ENCODE data around the gene MEI4. TPM values are rescaled to one million over a fixed set of nuclear protein-coding genes. Genes with fewer than 3 reads are reported as not detected.
"Not testable (repeated sequence)": the region's sequence is repeated elsewhere in the genome, so short reads cannot be mapped to it uniquely, and the experiment has no call there.

The MEI4 gene
- total RNA-seq, 2 experiments from 2014 or later, result not detected

- POLR2A ChIA-PET, result no interaction called here
- ATAC-seq (ENCODE audit: low read depth), result no peak
- no peak overlapping the region for H3K27ac Mint-ChIP-seq
These were observed 159.5 kb downstream of the MEI4 start for GRCh38 chr6:77812304-77812703.

GRCh38 chr6:77813090-77813489 is 160.3 kb downstream of the MEI4 start:
- POLR2A ChIA-PET, result no interaction called here
- Mint-ChIP-seq H3K9me3 (peaks cover 3% of the 10 kb centered on the region), H3K4me3 (no peak overlapping the region), H3K27me3 (no peaks in the 10 kb centered on the region), H3K36me3 (no peaks in the 10 kb centered on the region), H3K4me1 (no peaks in the 10 kb centered on the region), H3K27ac (no peak overlapping the region)
- DNase-seq (no peak), ATAC-seq (ENCODE audit: low read depth) (no peak)

More at GRCh38 chr6:77812304-77812703, 159.5 kb downstream of the MEI4 start:
- H3K36me3 Mint-ChIP-seq, result no peaks in the 10 kb centered on the region
- no peaks in the 10 kb centered on the region for H3K27me3 Mint-ChIP-seq
- H3K4me1 Mint-ChIP-seq, result no peaks in the 10 kb centered on the region
- H3K4me3 Mint-ChIP-seq, result no peak overlapping the region
- H3K9me3 Mint-ChIP-seq, result peaks cover 1% of the 10 kb centered on the region
- DNase-seq, result no peak

- no peaks in the 10 kb centered on the region for H3K4me1 Mint-ChIP-seq
- POLR2A ChIA-PET, result no interaction called here
These were observed 161.3 kb downstream of the MEI4 start for GRCh38 chr6:77814119-77814518.

GRCh38 chr6:77815531-77815930 is 162.7 kb downstream of the MEI4 start:
- Mint-ChIP-seq H3K27ac (no peak overlapping the region), H3K4me3 (no peak overlapping the region), H3K36me3 (no peaks in the 10 kb centered on the region), H3K9me3 (peaks cover 3% of the 10 kb centered on the region), H3K4me1 (no peaks in the 10 kb centered on the region), H3K27me3 (no peaks in the 10 kb centered on the region)
- ATAC-seq (ENCODE audit: low read depth) (no peak), DNase-seq (no peak)
- POLR2A ChIA-PET, result no interaction called here

More at GRCh38 chr6:77814119-77814518, 161.3 kb downstream of the MEI4 start:
- ATAC-seq (ENCODE audit: low read depth) (no peak), DNase-seq (no peak)
- Mint-ChIP-seq H3K9me3 (peaks cover 3% of the 10 kb centered on the region), H3K4me3 (no peak overlapping the region), H3K27ac (no peak overlapping the region), H3K36me3 (no peaks in the 10 kb centered on the region), H3K27me3 (no peaks in the 10 kb centered on the region)

- no peaks in the 10 kb centered on the region for H3K4me1 Mint-ChIP-seq
These were observed 164.0 kb downstream of the MEI4 start for GRCh38 chr6:77816766-77817270.

GRCh38 chr6:77822265-77822664 is 169.4 kb downstream of the MEI4 start:
- Mint-ChIP-seq H3K36me3 (no peaks in the 10 kb centered on the region), H3K27me3 (no peaks in the 10 kb centered on the region), H3K9me3 (peaks cover 3% of the 10 kb centered on the region), H3K4me3 (no peak overlapping the region), H3K4me1 (no peaks in the 10 kb centered on the region), H3K27ac (no peak overlapping the region)
- POLR2A ChIA-PET, result no interaction called here
- DNase-seq (no peak), ATAC-seq (ENCODE audit: low read depth) (no peak)

More at GRCh38 chr6:77816766-77817270, 164.0 kb downstream of the MEI4 start:
- ATAC-seq (ENCODE audit: low read depth) (no peak), DNase-seq (no peak)
- H3K27ac Mint-ChIP-seq, result no peak overlapping the region
- POLR2A ChIA-PET, result no interaction called here
- peaks cover 3% of the 10 kb centered on the region for H3K9me3 Mint-ChIP-seq
- H3K4me3 Mint-ChIP-seq, result no peak overlapping the region
- H3K27me3 Mint-ChIP-seq, result no peaks in the 10 kb centered on the region
- no peaks in the 10 kb centered on the region for H3K36me3 Mint-ChIP-seq

- POLR2A ChIA-PET, result no interaction called here
- Mint-ChIP-seq H3K27ac (no peak overlapping the region), H3K9me3 (peaks cover 2% of the 10 kb centered on the region), H3K4me1 (no peaks in the 10 kb centered on the region), H3K36me3 (no peaks in the 10 kb centered on the region), H3K27me3 (no peaks in the 10 kb centered on the region), H3K4me3 (no peak overlapping the region)
- ATAC-seq (ENCODE audit: low read depth) (no peak), DNase-seq (no peak)
These were observed 172.4 kb downstream of the MEI4 start for GRCh38 chr6:77825204-77825603.

GRCh38 chr6:77829736-77830135 is 176.9 kb downstream of the MEI4 start:
- H3K4me1 Mint-ChIP-seq, result no peaks in the 10 kb centered on the region
- DNase-seq (no peak), ATAC-seq (ENCODE audit: low read depth) (no peak)
- POLR2A ChIA-PET, result no interaction called here
- no peaks in the 10 kb centered on the region for H3K9me3 Mint-ChIP-seq
- H3K4me3 Mint-ChIP-seq, result no peak overlapping the region
- no peaks in the 10 kb centered on the region for H3K36me3 Mint-ChIP-seq
- H3K27me3 Mint-ChIP-seq, result no peaks in the 10 kb centered on the region
- H3K27ac Mint-ChIP-seq, result no peak overlapping the region

- H3K4me1 Mint-ChIP-seq; POLR2A ChIA-PET; H3K27me3 Mint-ChIP-seq; ATAC-seq (ENCODE audit: low read depth); H3K27ac Mint-ChIP-seq; H3K9me3 Mint-ChIP-seq; H3K4me3 Mint-ChIP-seq; DNase-seq; H3K36me3 Mint-ChIP-seq: not testable (repeated sequence)
These were observed 180.9 kb downstream of the MEI4 start for GRCh38 chr6:77833749-77834148.

GRCh38 chr6:77834591-77834996 is 181.8 kb downstream of the MEI4 start:
- POLR2A ChIA-PET, result no interaction called here
- Mint-ChIP-seq H3K27me3 (no peaks in the 10 kb centered on the region), H3K36me3 (no peaks in the 10 kb centered on the region), H3K27ac (no peak overlapping the region), H3K9me3 (no peaks in the 10 kb centered on the region), H3K4me3 (no peak overlapping the region), H3K4me1 (no peaks in the 10 kb centered on the region)
- ATAC-seq (ENCODE audit: low read depth), result no peak
- no peak for DNase-seq

GRCh38 chr6:77837034-77837784 is 184.4 kb downstream of the MEI4 start:
- Mint-ChIP-seq H3K4me1 (no peaks in the 10 kb centered on the region), H3K9me3 (no peaks in the 10 kb centered on the region), H3K27ac (no peak overlapping the region), H3K27me3 (no peaks in the 10 kb centered on the region), H3K4me3 (no peak overlapping the region), H3K36me3 (no peaks in the 10 kb centered on the region)
- no peak for DNase-seq
- no peak for ATAC-seq (ENCODE audit: low read depth)
- POLR2A ChIA-PET, result no interaction called here

GRCh38 chr6:77839292-77839691 is 186.5 kb downstream of the MEI4 start:
- DNase-seq (no peak), ATAC-seq (ENCODE audit: low read depth) (no peak)
- no peaks in the 10 kb centered on the region for H3K27me3 Mint-ChIP-seq
- H3K36me3 Mint-ChIP-seq, result no peaks in the 10 kb centered on the region
- no peak overlapping the region for H3K27ac Mint-ChIP-seq
- POLR2A ChIA-PET, result no interaction called here
- H3K4me3 Mint-ChIP-seq, result no peak overlapping the region
- H3K9me3 Mint-ChIP-seq, result no peaks in the 10 kb centered on the region
- H3K4me1 Mint-ChIP-seq, result no peaks in the 10 kb centered on the region

- Mint-ChIP-seq H3K9me3 (no peaks in the 10 kb centered on the region), H3K4me3 (no peak overlapping the region), H3K27me3 (no peaks in the 10 kb centered on the region), H3K4me1 (no peaks in the 10 kb centered on the region), H3K36me3 (no peaks in the 10 kb centered on the region), H3K27ac (no peak overlapping the region)
- POLR2A ChIA-PET, result no interaction called here
- DNase-seq (no peak), ATAC-seq (ENCODE audit: low read depth) (no peak)
These were observed 192.0 kb downstream of the MEI4 start for GRCh38 chr6:77844822-77845221.

GRCh38 chr6:77853401-77853800 is 200.6 kb downstream of the MEI4 start:
- no peak overlapping the region for H3K27ac Mint-ChIP-seq

More at GRCh38 chr6:77853401-77853800, 200.6 kb downstream of the MEI4 start:
- POLR2A ChIA-PET, result no interaction called here
- ATAC-seq (ENCODE audit: low read depth), result no peak
- no peaks in the 10 kb centered on the region for H3K36me3 Mint-ChIP-seq
- peaks cover 1% of the 10 kb centered on the region for H3K9me3 Mint-ChIP-seq
- H3K4me3 Mint-ChIP-seq, result no peak overlapping the region
- no peak for DNase-seq
- no peaks in the 10 kb centered on the region for H3K27me3 Mint-ChIP-seq
- no peaks in the 10 kb centered on the region for H3K4me1 Mint-ChIP-seq

All from activated naive CD8-positive, alpha-beta T cell treated with anti-CD3 and anti-CD28 coated beads, Interleukin-2, amount 10 ng/mL, durations not matched to agents 7 days and 5 days (primary cell).